Measurements from ENCODE around the gene PIMREG.

Gene PIMREG

GRCh38 chr17:6443692-6444570 lies at the start of gene PIMREG:
PIMREG (plus strand) TSS chr17:6444455; CDS start chr17:6445111, 656 bp downstream.
- Histone ChIP-seq H3K36me3 (ENCODE audit: low read length) (no peaks in the 10 kb centered on the region), H3K79me2 (ENCODE audit: insufficient read depth, low read length) (no peaks in the 10 kb centered on the region), H2AFZ (ENCODE audit: low read depth, low read length, severe bottlenecking) (no peak within 1 kb of the TSS), H3K4me2 (ENCODE audit: low read depth, low read length, poor library complexity, severe bottlenecking) (no peak within 1 kb of the TSS), H3K9me2 (replicated peaks; ENCODE audit: insufficient read depth, low read length) (no peaks in the 10 kb centered on the region), H4K20me1 (ENCODE audit: low read depth, low read length) (no peaks in the 10 kb centered on the region), H3F3A (ENCODE audit: insufficient read depth) (no peaks in the 10 kb centered on the region), H3K27ac (ENCODE audit: low read depth, low read length) (no peak within 1 kb of the TSS), H3K4me3 (ENCODE audit: insufficient read depth, low read length, poor library complexity, severe bottlenecking) (no peak within 1 kb of the TSS), H3K9me3 (ENCODE audit: insufficient read depth, low read length) (no peaks in the 10 kb centered on the region), H3K27me3 (ENCODE audit: low read length) (no peaks in the 10 kb centered on the region; the same call in 1 of the 2 replicates), H3K9ac (ENCODE audit: low read length) (no peak within 1 kb of the TSS)
- TF ChIP-seq EZH2phosphoT487 (conservative IDR thresholded peaks at IDR 0.05; ENCODE audit: low read length) (no peak), CTCF (IDR thresholded peaks at IDR 0.05; ENCODE audit: insufficient read depth, low read length, poor library complexity, severe bottlenecking) (no peak)

- Histone ChIP-seq H3K27me3 (ENCODE audit: low read length) (no peaks in the 10 kb centered on the region), H3K27ac (ENCODE audit: low read depth, low read length) (no peak overlapping the region), H3K4me3 (ENCODE audit: insufficient read depth, low read length, poor library complexity, severe bottlenecking) (no peak overlapping the region)
Measured at GRCh38 chr17:6398955-6399354, 45.3 kb upstream of the PIMREG start.

DNA sequence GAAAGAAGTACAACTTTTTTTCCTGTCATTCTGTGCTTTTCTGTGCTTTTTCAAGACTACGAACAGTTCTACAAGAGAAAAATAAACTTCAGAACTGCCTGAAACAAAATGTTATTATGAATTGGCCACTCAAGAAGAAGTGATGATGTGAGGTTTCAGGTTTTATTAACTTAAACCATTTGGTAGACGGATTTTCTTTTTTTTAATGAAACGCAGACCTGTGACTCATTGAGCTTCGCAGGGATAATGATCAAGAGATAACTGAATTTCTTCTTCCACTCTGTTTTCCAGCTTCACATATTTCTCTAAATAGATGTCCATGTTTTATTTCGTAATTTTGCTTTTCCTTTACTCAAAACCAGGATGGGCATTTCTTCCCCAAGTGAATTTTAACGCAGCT lies 42.0 kb upstream of the PIMREG start:
- no peaks in the 10 kb centered on the region for H3K9me3 ChIP-seq (ENCODE audit: insufficient read depth, low read length)
- H3K36me3 ChIP-seq (ENCODE audit: low read length) = no peaks in the 10 kb centered on the region
- H3K4me3 ChIP-seq (ENCODE audit: insufficient read depth, low read length, poor library complexity, severe bottlenecking) = no peak overlapping the region
- H3K27me3 ChIP-seq (ENCODE audit: low read length) = no peaks in the 10 kb centered on the region
- H3K4me2 ChIP-seq (ENCODE audit: low read depth, low read length, poor library complexity, severe bottlenecking) = no peak overlapping the region
- no peak overlapping the region for H3K27ac ChIP-seq (ENCODE audit: low read depth, low read length)
- H3K9me2 ChIP-seq (replicated peaks; ENCODE audit: insufficient read depth, low read length) = no peaks in the 10 kb centered on the region
- no peaks in the 10 kb centered on the region for H4K20me1 ChIP-seq (ENCODE audit: low read depth, low read length)
- H3K79me2 ChIP-seq (ENCODE audit: insufficient read depth, low read length) = no peaks in the 10 kb centered on the region
- TF ChIP-seq CTCF (IDR thresholded peaks at IDR 0.05; ENCODE audit: insufficient read depth, low read length, poor library complexity, severe bottlenecking) = no peak
- TF ChIP-seq EZH2phosphoT487 (conservative IDR thresholded peaks at IDR 0.05; ENCODE audit: low read length) = no peak
- H3F3A ChIP-seq (ENCODE audit: insufficient read depth) = no peaks in the 10 kb centered on the region
- H2AFZ ChIP-seq (ENCODE audit: low read depth, low read length, severe bottlenecking) = no peak overlapping the region
- no peak overlapping the region for H3K9ac ChIP-seq (ENCODE audit: low read length)

More at GRCh38 chr17:6398955-6399354, 45.3 kb upstream of the PIMREG start:
- no peaks in the 10 kb centered on the region for H3F3A ChIP-seq (ENCODE audit: insufficient read depth)
- TF ChIP-seq CTCF (IDR thresholded peaks at IDR 0.05; ENCODE audit: insufficient read depth, low read length, poor library complexity, severe bottlenecking) (no peak), EZH2phosphoT487 (conservative IDR thresholded peaks at IDR 0.05; ENCODE audit: low read length) (no peak)
- no peaks in the 10 kb centered on the region for H3K79me2 ChIP-seq (ENCODE audit: insufficient read depth, low read length)
- no peaks in the 10 kb centered on the region for H3K9me2 ChIP-seq (replicated peaks; ENCODE audit: insufficient read depth, low read length)
- no peak overlapping the region for H3K9ac ChIP-seq (ENCODE audit: low read length)
- H3K4me2 ChIP-seq (ENCODE audit: low read depth, low read length, poor library complexity, severe bottlenecking) = no peak overlapping the region
- no peaks in the 10 kb centered on the region for H4K20me1 ChIP-seq (ENCODE audit: low read depth, low read length)
- no peaks in the 10 kb centered on the region for H3K9me3 ChIP-seq (ENCODE audit: insufficient read depth, low read length)
- H3K36me3 ChIP-seq (ENCODE audit: low read length) = no peaks in the 10 kb centered on the region
- no peak overlapping the region for H2AFZ ChIP-seq (ENCODE audit: low read depth, low read length, severe bottlenecking)

All from SU-DHL-6 (cell line).